Caco-2 (cell line): ENCODE results near the gene CERS1. TPM values are rescaled to one million over a fixed set of nuclear protein-coding genes. Genes with fewer than 3 reads are reported as not detected.

Experiments used
- BruUV-seq: library from RNA; stranded (reverse); fragments of 400-500 nt; replicated peaks from 2 replicates; lab custom pipeline; 2021; lab: Mats Ljungman, UMichigan
- CTCF ChIA-PET: fragments of 300-600 bp; sonication (Branson Sonifier 250); formaldehyde crosslinking; loops from one replicate; lab custom pipeline; 2022; ENCODE audit warnings: antibody characterized with exemption; lab: Charles Lee
- POLR2A ChIA-PET: fragments of 300-600 bp; sonication (Branson Sonifier 250); formaldehyde crosslinking; loops from one replicate; lab custom pipeline; 2022; ENCODE audit warnings: antibody characterized with exemption; lab: Charles Lee
- DNase-seq, 2 experiments: peaks; one replicate each; pipeline versions ENCODE4 v3.0.0 to v3.0.0-alpha.2; 2020 to 2022
- H3K27me3 ChIP-seq: replicated peaks from 2 replicates; pipeline ENCODE4 v1.6.0; 2011; ENCODE audit warnings: low read length; ENCODE audit not compliant: control insufficient read depth, insufficient read depth
- H3K36me3 ChIP-seq: 2 replicates; pipeline ENCODE4 v1.5.1; 2011; ENCODE audit warnings: low read length; ENCODE audit not compliant: control insufficient read depth, insufficient read depth
- H3K4me1 ChIP-seq: fragments of 250-450 bp; sonication (Bioruptor Pico); 2 replicates; pipeline ENCODE4 v1.5.1; 2020; ENCODE audit warnings: mild to moderate bottlenecking
- H3K4me3 ChIP-seq: 2 replicates; pipeline ENCODE4 v1.5.1; 2011; ENCODE audit warnings: low read depth, mild to moderate bottlenecking, control low read depth, low read length
- H3K9me3 ChIP-seq: fragments of 250-450 bp; sonication (Bioruptor Pico); 2 replicates; pipeline ENCODE4 v1.5.1; 2020; ENCODE audit warnings: mild to moderate bottlenecking, moderate library complexity
- H3K27ac Mint-ChIP-seq: one replicate; pipeline ENCODE4 v1.8.0; 2022; ENCODE audit warnings: mixed read lengths; ENCODE audit not compliant: unreplicated experiment
- H3K27me3 Mint-ChIP-seq: one replicate; pipeline ENCODE4 v1.8.0; 2022; ENCODE audit warnings: mixed read lengths; ENCODE audit not compliant: insufficient read depth, unreplicated experiment
- H3K36me3 Mint-ChIP-seq: one replicate; pipeline ENCODE4 v1.8.0; 2022; ENCODE audit warnings: mild to moderate bottlenecking, mixed read lengths; ENCODE audit not compliant: insufficient read depth, unreplicated experiment
- H3K4me1 Mint-ChIP-seq: one replicate; pipeline ENCODE4 v1.8.0; 2022; ENCODE audit warnings: low read depth, mixed read lengths; ENCODE audit not compliant: unreplicated experiment
- H3K4me3 Mint-ChIP-seq: one replicate; pipeline ENCODE4 v1.8.0; 2022; ENCODE audit warnings: mild to moderate bottlenecking, moderate library complexity, mixed read lengths; ENCODE audit not compliant: unreplicated experiment
- H3K9me3 Mint-ChIP-seq: one replicate; pipeline ENCODE4 v1.8.0; 2022; ENCODE audit warnings: mixed read lengths; ENCODE audit not compliant: unreplicated experiment
- CTCF ChIP-seq, 2 experiments: fragments of 200-600 bp in 1 of 2; IDR thresholded peaks; 1 replicate in 1 of 2; 2 replicates in 1 of 2; pipeline versions ENCODE4 v1.5.1 to v1.8.0; 2011 to 2022; ENCODE audit warnings: antibody characterized with exemption in 1 of 2, control low read depth in 1 of 2, inconsistent platforms in 1 of 2, low read depth in 1 of 2, low read length in 1 of 2, mild to moderate bottlenecking in 1 of 2, moderate library complexity in 1 of 2; ENCODE audit not compliant: insufficient read depth in 1 of 2, severe bottlenecking in 1 of 2, unreplicated experiment in 1 of 2
- intact Hi-C: fragments of 100-400 bp; cut with micrococcal nuclease; formaldehyde crosslinking; loops from one replicate; pipeline ENCODE4 v1.10.0; 2022; ENCODE audit not compliant: unreplicated experiment
- total RNA-seq: library from RNA; stranded (reverse); gene quantifications from 2 replicates; pipeline ENCODE4 v1.2.3, GENCODE V29; 2022

Gene CERS1
- total RNA-seq, 1 experiment from 2014 or later: 20.3 TPM

DNA sequence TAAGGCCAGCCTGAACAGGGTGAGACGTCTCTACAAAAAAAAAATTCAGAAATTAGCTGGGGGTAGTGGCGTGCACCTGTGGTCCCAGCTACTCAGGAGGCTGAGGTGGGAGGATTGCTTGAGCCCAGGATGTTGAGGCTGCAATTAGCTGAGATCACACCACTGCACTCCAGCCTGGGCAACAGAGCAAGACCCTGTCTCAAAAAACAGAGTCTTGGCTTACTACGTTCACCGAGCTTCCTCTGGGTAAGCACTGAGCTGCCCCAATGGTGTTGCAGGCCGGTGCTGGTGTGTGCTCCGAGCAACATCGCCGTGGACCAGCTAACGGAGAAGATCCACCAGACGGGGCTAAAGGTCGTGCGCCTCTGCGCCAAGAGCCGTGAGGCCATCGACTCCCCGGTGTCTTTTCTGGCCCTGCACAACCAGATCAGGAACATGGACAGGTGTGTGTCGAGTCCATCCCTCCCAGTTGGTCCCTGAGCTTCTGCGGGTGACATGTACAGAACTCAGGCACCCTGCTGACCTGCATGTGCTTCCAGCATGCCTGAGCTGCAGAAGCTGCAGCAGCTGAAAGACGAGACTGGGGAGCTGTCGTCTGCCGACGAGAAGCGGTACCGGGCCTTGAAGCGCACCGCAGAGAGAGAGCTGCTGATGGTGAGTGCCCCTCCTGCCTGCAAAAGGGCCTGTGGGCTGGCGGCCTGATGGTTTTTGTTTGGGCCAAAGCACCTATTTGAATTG is 40.1 kb downstream of the CERS1 start:
- Mint-ChIP-seq H3K27me3 (no peaks in the 10 kb centered on the region), H3K4me3 (no peak overlapping the region), H3K9me3 (no peaks in the 10 kb centered on the region), H3K36me3 (peaks cover 59% of the 10 kb centered on the region), H3K4me1 (no peaks in the 10 kb centered on the region), H3K27ac (no peak overlapping the region)
- Histone ChIP-seq H3K27me3 (no peaks in the 10 kb centered on the region), H3K4me1 (no peaks in the 10 kb centered on the region), H3K9me3 (no peaks in the 10 kb centered on the region), H3K4me3 (no peak overlapping the region), H3K36me3 (peaks cover 1% of the 10 kb centered on the region)
- BruUV-seq: no TSS peak
- ChIA-PET POLR2A (no interaction called here), CTCF (interaction anchor here (1.0 to 1.4 kb wide), 7 partner anchors 8 to 267 kb away, joined by 3 to 4 read pairs (median 4); no protein-coding TSS in a partner anchor)
- no peak for TF ChIP-seq CTCF (IDR thresholded peaks at IDR 0.05; ENCODE audit: insufficient read depth in 1 of 2, low read depth in 1 of 2, low read length in 1 of 2, severe bottlenecking in 1 of 2, unreplicated experiment in 1 of 2)
- no peak for DNase-seq
- intact Hi-C loops: no loop called here

DNA sequence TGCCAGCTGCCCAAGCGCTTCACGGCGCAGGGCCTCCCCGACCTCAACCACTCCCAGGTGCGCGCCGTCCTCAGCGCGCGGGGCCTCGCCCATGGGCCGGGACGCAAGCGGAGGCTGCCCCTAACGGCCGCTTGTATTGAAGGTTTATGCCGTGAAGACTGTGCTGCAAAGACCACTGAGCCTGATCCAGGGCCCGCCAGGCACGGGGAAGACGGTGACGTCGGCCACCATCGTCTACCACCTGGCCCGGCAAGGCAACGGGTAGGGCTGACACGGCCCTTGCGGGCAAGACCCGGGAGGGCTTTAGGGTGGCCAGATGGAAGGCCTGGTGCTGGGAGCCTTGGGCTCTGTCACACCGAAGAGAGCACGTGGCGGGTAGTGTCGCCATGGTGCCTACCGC is 41.0 kb downstream of the CERS1 start:
- H3K4me3 ChIP-seq: no peak overlapping the region
- H3K36me3 ChIP-seq: peaks cover 3% of the 10 kb centered on the region
- H3K27ac Mint-ChIP-seq: no peak overlapping the region
- POLR2A ChIA-PET: no interaction called here
- no TSS peak for BruUV-seq
- DNase-seq: no peak
- H3K4me1 ChIP-seq: no peaks in the 10 kb centered on the region
- H3K36me3 Mint-ChIP-seq: peaks cover 59% of the 10 kb centered on the region
- no peaks in the 10 kb centered on the region for H3K27me3 ChIP-seq
- CTCF ChIA-PET: interaction anchor here (1.4 kb wide), 1 partner anchor 8 kb away, joined by 4 read pairs; no protein-coding TSS in a partner anchor
- H3K27me3 Mint-ChIP-seq: no peaks in the 10 kb centered on the region
- no peaks in the 10 kb centered on the region for H3K4me1 Mint-ChIP-seq
- no peak for TF ChIP-seq CTCF (IDR thresholded peaks at IDR 0.05; ENCODE audit: insufficient read depth in 1 of 2, low read depth in 1 of 2, low read length in 1 of 2, severe bottlenecking in 1 of 2, unreplicated experiment in 1 of 2)
- intact Hi-C loops: no loop called here
- H3K4me3 Mint-ChIP-seq: no peak overlapping the region
- no peaks in the 10 kb centered on the region for H3K9me3 ChIP-seq
- H3K9me3 Mint-ChIP-seq: no peaks in the 10 kb centered on the region

GRCh38 chr19:18853755-18854427 is 42.1 kb downstream of the CERS1 start:
- Histone ChIP-seq H3K4me3 (no peak overlapping the region), H3K36me3 (peaks cover 3% of the 10 kb centered on the region), H3K9me3 (no peaks in the 10 kb centered on the region), H3K4me1 (no peaks in the 10 kb centered on the region), H3K27me3 (no peaks in the 10 kb centered on the region)
- H3K4me3 Mint-ChIP-seq: no peak overlapping the region
- ChIA-PET POLR2A (no interaction called here), CTCF (interaction anchor here (0.8 to 1.0 kb wide), 2 partner anchors 22 to 73 kb away, joined by 3 to 6 read pairs; partner anchors contain the start of gene UPF1)
- no peaks in the 10 kb centered on the region for H3K9me3 Mint-ChIP-seq
- no peaks in the 10 kb centered on the region for H3K4me1 Mint-ChIP-seq
- H3K27me3 Mint-ChIP-seq: no peaks in the 10 kb centered on the region
- intact Hi-C loops: no loop called here
- TF ChIP-seq CTCF (IDR thresholded peaks at IDR 0.05; ENCODE audit: insufficient read depth in 1 of 2, low read depth in 1 of 2, low read length in 1 of 2, severe bottlenecking in 1 of 2, unreplicated experiment in 1 of 2): peak in 1 of 2 experiments; percentile 42
- no TSS peak for BruUV-seq
- H3K27ac Mint-ChIP-seq: no peak overlapping the region
- no peak for DNase-seq
- peaks cover 70% of the 10 kb centered on the region for H3K36me3 Mint-ChIP-seq
